H9 (cell line): ENCODE results near the gene SERTAD1. TPM values are rescaled to one million over a fixed set of nuclear protein-coding genes. Genes with fewer than 3 reads are reported as not detected.

Experiments used
- DNase-seq: peaks from one replicate; pipeline ENCODE4 v3.0.0-alpha.2; 2017
- H2AFZ ChIP-seq: one replicate; pipeline ENCODE4 v1.6.1; 2013; ENCODE audit warnings: mild to moderate bottlenecking, low read length, control low read depth, moderate library complexity
- H2AK5ac ChIP-seq: 2 replicates; pipeline ENCODE4 v1.6.1; 2013; ENCODE audit warnings: low read length, control low read depth, mixed read lengths; ENCODE audit not compliant: insufficient read length
- H2BK120ac ChIP-seq: one replicate; pipeline ENCODE4 v1.6.1; 2013; ENCODE audit warnings: low read depth, mild to moderate bottlenecking, low read length, control low read depth, inconsistent platforms; ENCODE audit not compliant: poor library complexity, severe bottlenecking
- H2BK12ac ChIP-seq: 2 replicates; pipeline ENCODE4 v1.6.1; 2013; ENCODE audit warnings: low read length, control low read depth, mixed read lengths, low read depth; ENCODE audit not compliant: insufficient read length
- H2BK15ac ChIP-seq: 2 replicates; pipeline ENCODE4 v1.6.1; 2013; ENCODE audit warnings: low read depth, low read length, control low read depth
- H2BK20ac ChIP-seq: one replicate; pipeline ENCODE4 v1.6.1; 2013; ENCODE audit warnings: low read depth, mild to moderate bottlenecking, low read length, control low read depth, inconsistent platforms; ENCODE audit not compliant: poor library complexity, severe bottlenecking
- H2BK5ac ChIP-seq: 2 replicates; pipeline ENCODE4 v1.6.1; 2013; ENCODE audit warnings: low read length, control low read depth, mixed read lengths; ENCODE audit not compliant: insufficient read length
- H3K14ac ChIP-seq: 2 replicates; pipeline ENCODE4 v1.6.1; 2013; ENCODE audit warnings: low read length, control low read depth; ENCODE audit not compliant: insufficient read depth
- H3K18ac ChIP-seq: 2 replicates; pipeline ENCODE4 v1.6.1; 2013; ENCODE audit warnings: low read depth, mild to moderate bottlenecking, mixed read lengths, low read length, control low read depth; ENCODE audit not compliant: insufficient read length
- H3K23ac ChIP-seq: 2 replicates; pipeline ENCODE4 v1.6.1; 2013; ENCODE audit warnings: low read length, control low read depth, mixed read lengths, low read depth; ENCODE audit not compliant: insufficient read length
- H3K23me2 ChIP-seq: 2 replicates; pipeline ENCODE4 v1.6.1; 2013; ENCODE audit warnings: low read depth, mild to moderate bottlenecking, mixed read lengths, low read length, control low read depth; ENCODE audit not compliant: insufficient read length, poor library complexity, severe bottlenecking
- H3K27ac ChIP-seq: 2 replicates; pipeline ENCODE4 v1.5.1; 2013; ENCODE audit warnings: low read length, control low read depth, mixed read lengths, low read depth; ENCODE audit not compliant: insufficient read length
- H3K27me3 ChIP-seq: 2 replicates; pipeline ENCODE4 v1.6.1; 2013; ENCODE audit warnings: low read length, control low read depth, inconsistent platforms; ENCODE audit not compliant: insufficient read depth
- H3K4ac ChIP-seq: 2 replicates; pipeline ENCODE4 v1.6.1; 2013; ENCODE audit warnings: low read depth, mild to moderate bottlenecking, control low read depth, inconsistent platforms, low read length, moderate library complexity
- H3K4me1 ChIP-seq: 2 replicates; pipeline ENCODE4 v1.6.1; 2013; ENCODE audit warnings: low read length, control low read depth, inconsistent platforms; ENCODE audit not compliant: insufficient read depth
- H3K4me2 ChIP-seq: 2 replicates; pipeline ENCODE4 v1.6.1; 2013; ENCODE audit warnings: low read length, control low read depth, mixed read lengths; ENCODE audit not compliant: insufficient read length, insufficient read depth
- H3K56ac ChIP-seq: 2 replicates; pipeline ENCODE4 v1.6.1; 2013; ENCODE audit warnings: low read depth, mild to moderate bottlenecking, mixed read lengths, low read length, control low read depth; ENCODE audit not compliant: insufficient read length
- H3K79me1 ChIP-seq: 2 replicates; pipeline ENCODE4 v1.6.1; 2013; ENCODE audit warnings: low read depth, mild to moderate bottlenecking, moderate library complexity, low read length, control low read depth, inconsistent platforms; ENCODE audit not compliant: insufficient read depth, poor library complexity, severe bottlenecking
- H3K79me2 ChIP-seq: 2 replicates; pipeline ENCODE4 v1.6.1; 2013; ENCODE audit warnings: low read length, control low read depth, inconsistent platforms; ENCODE audit not compliant: insufficient read depth
- H3K9ac ChIP-seq: 2 replicates; pipeline ENCODE4 v1.6.1; 2013; ENCODE audit warnings: low read length, control low read depth, mixed read lengths; ENCODE audit not compliant: insufficient read length; ENCODE audit errors: extremely low read depth
- H3K9me3 ChIP-seq: one replicate; pipeline ENCODE4 v1.6.1; 2013; ENCODE audit warnings: low read depth, low read length, inconsistent platforms; ENCODE audit not compliant: control insufficient read depth
- H3T11ph ChIP-seq: one replicate; pipeline ENCODE4 v1.6.1; 2013; ENCODE audit warnings: mild to moderate bottlenecking, low read length, control low read depth, inconsistent platforms
- H4K20me1 ChIP-seq: one replicate; pipeline ENCODE4 v1.6.1; 2013; ENCODE audit not compliant: control insufficient read depth, insufficient read length, insufficient read depth
- H4K5ac ChIP-seq: 2 replicates; pipeline ENCODE4 v1.6.1; 2013; ENCODE audit warnings: low read depth, mild to moderate bottlenecking, mixed read lengths, low read length, control low read depth; ENCODE audit not compliant: insufficient read length
- H4K8ac ChIP-seq: replicated peaks from 2 replicates; pipeline ENCODE4 v1.6.1; 2013; ENCODE audit warnings: low read length, control low read depth, mixed read lengths, low read depth; ENCODE audit not compliant: insufficient read length
- H4K91ac ChIP-seq: 2 replicates; pipeline ENCODE4 v1.6.1; 2013; ENCODE audit warnings: low read depth, mild to moderate bottlenecking, moderate library complexity, mixed read lengths, low read length, control low read depth; ENCODE audit not compliant: insufficient read length
- H3K27ac Mint-ChIP-seq, 3 experiments: 2 replicates in 2 of 3; 3 replicates in 1 of 3; pipeline ENCODE4 v1.8.0; 2020 to 2021; ENCODE audit warnings: mixed read lengths in 3 of 3, mild to moderate bottlenecking in 1 of 3, moderate library complexity in 1 of 3
- H3K27me3 Mint-ChIP-seq: 2 replicates; pipeline ENCODE4 v1.8.0; 2021; ENCODE audit warnings: low read depth, mild to moderate bottlenecking, moderate library complexity, mixed read lengths
- H3K36me3 Mint-ChIP-seq, 3 experiments: 2 replicates in 2 of 3; 3 replicates in 1 of 3; pipeline ENCODE4 v1.8.0; 2020 to 2021; ENCODE audit warnings: low read depth in 3 of 3, mixed read lengths in 3 of 3; ENCODE audit not compliant: insufficient read depth in 1 of 3
- H3K4me1 Mint-ChIP-seq, 2 experiments: 2 replicates each; pipeline ENCODE4 v1.8.0; 2020; ENCODE audit warnings: mixed read lengths in 2 of 2
- H3K4me3 Mint-ChIP-seq, 2 experiments: 2 replicates in 1 of 2; 3 replicates in 1 of 2; pipeline ENCODE4 v1.8.0; 2020 to 2021; ENCODE audit warnings: mild to moderate bottlenecking in 2 of 2, mixed read lengths in 2 of 2, moderate library complexity in 1 of 2
- H3K9me3 Mint-ChIP-seq, 2 experiments: 2 replicates in 1 of 2; 3 replicates in 1 of 2; pipeline ENCODE4 v1.8.0; 2020; ENCODE audit warnings: mild to moderate bottlenecking in 2 of 2, mixed read lengths in 2 of 2, moderate library complexity in 1 of 2
- WGBS: extraction: QIAGEN DNeasy Blood & Tissue Kit; methylation state at CpG from one replicate; pipeline ENCODE4 v1.1.7; 2013; ENCODE audit warnings: missing lambda C conversion rate, low lambda C conversion rate, mixed read lengths; ENCODE audit not compliant: insufficient read length; ENCODE audit errors: extremely low coverage; 5-methylcytosine and 5-hydroxymethylcytosine counted together
- total RNA-seq: library from RNA; stranded (reverse); gene quantifications from 2 replicates; pipeline ENCODE4 v1.2.1, GENCODE V29; 2021
- TF ChIP-seq, protein P1 (sequence below): fragments of 200-600 bp; sonication (generic); conservative IDR thresholded peaks from 3 replicates; pipeline ENCODE4 v1.8.0; 2021; ENCODE audit warnings: antibody characterized with exemption, mild to moderate bottlenecking

SERTAD1 gene
- total RNA-seq, 1 experiment from 2014 or later = 7.9 TPM

DNA sequence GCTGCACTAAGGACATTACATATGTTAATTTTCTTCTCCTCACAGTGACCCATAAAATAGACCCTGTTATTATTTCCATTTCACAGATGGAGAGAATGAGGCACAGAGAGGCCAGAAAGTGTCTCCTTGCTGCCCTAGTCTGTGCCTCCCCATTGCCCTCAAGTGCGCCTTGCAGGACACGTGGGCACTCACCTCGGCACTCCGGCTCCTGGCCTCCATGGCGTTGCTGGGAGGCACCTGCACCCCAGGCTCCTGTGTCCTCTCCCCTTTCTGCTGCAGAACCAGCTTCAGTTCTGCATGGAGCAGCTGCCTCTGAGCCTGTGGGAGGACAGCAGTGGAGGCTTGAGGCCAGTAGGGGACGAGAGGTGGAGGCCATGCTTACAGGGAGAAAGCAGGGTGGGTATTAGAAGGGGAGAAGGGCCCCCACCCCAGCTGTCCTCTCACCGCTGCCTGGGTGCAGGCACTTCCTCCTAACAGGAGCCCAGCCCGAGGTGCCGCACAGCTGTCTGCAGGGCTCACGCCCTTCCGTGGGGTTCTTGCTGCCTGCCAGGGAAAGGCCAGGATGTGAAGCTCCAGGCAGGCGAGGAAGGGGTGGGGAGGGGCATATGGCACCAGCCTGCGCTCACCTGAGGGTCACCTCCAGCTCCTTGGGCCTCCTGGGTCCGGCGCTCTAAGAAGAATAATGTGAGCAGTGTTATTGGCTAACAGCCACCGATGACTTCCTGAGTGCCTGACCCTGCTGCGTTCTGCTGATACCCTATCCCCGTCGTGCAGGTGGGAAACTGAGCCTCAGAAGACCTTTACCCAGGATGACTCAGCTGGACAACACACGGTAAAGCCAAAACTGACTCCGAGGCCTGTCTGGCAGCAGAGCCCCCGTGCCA lies 17.8 kb downstream of the SERTAD1 start:
- TF ChIP-seq, protein P1, sequence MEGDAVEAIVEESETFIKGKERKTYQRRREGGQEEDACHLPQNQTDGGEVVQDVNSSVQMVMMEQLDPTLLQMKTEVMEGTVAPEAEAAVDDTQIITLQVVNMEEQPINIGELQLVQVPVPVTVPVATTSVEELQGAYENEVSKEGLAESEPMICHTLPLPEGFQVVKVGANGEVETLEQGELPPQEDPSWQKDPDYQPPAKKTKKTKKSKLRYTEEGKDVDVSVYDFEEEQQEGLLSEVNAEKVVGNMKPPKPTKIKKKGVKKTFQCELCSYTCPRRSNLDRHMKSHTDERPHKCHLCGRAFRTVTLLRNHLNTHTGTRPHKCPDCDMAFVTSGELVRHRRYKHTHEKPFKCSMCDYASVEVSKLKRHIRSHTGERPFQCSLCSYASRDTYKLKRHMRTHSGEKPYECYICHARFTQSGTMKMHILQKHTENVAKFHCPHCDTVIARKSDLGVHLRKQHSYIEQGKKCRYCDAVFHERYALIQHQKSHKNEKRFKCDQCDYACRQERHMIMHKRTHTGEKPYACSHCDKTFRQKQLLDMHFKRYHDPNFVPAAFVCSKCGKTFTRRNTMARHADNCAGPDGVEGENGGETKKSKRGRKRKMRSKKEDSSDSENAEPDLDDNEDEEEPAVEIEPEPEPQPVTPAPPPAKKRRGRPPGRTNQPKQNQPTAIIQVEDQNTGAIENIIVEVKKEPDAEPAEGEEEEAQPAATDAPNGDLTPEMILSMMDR = no peak
- no peak overlapping the region for H3K27ac ChIP-seq
- peaks cover 6% of the 10 kb centered on the region for H3K23me2 ChIP-seq
- no peak overlapping the region for H3K4ac ChIP-seq
- H2AFZ ChIP-seq = no peak overlapping the region
- H3K79me2 ChIP-seq = no peaks in the 10 kb centered on the region
- H3K9me3 ChIP-seq = no peaks in the 10 kb centered on the region
- H2BK15ac ChIP-seq = no peak overlapping the region
- H3K23ac ChIP-seq = no peak overlapping the region
- Mint-ChIP-seq H3K9me3 (no peaks in the 10 kb centered on the region; a peak in 1 of 5 replicates), H3K36me3 (no peaks in the 10 kb centered on the region), H3K4me3 (peak overlapping the region in 1 of 2 experiments; percentile 48; a peak in 2 of 5 replicates), H3K4me1 (peaks cover 21 to 40% of the 10 kb centered on the region in 2 experiments), H3K27ac (no peak overlapping the region; a peak in 1 of 7 replicates), H3K27me3 (peaks cover 2% of the 10 kb centered on the region; the same call in 1 of the 2 replicates)
- no peak overlapping the region for H3K14ac ChIP-seq
- peaks cover 3% of the 10 kb centered on the region; the same call in 1 of the 2 replicates for H3K4me1 ChIP-seq
- no peak overlapping the region for H2BK12ac ChIP-seq
- H2BK5ac ChIP-seq = no peak overlapping the region
- H4K8ac ChIP-seq = no peak overlapping the region
- H3K9ac ChIP-seq = no peak overlapping the region
- DNase-seq = peak; percentile 30
- H3K79me1 ChIP-seq = no peaks in the 10 kb centered on the region
- H3K27me3 ChIP-seq = no peaks in the 10 kb centered on the region
- H2BK20ac ChIP-seq = no peak overlapping the region
- WGBS = no CpG with 5 or more reads among the region's 22 CpGs
- H4K91ac ChIP-seq = no peak overlapping the region
- no peak overlapping the region for H4K5ac ChIP-seq
- H3K4me2 ChIP-seq = no peak overlapping the region
- no peak overlapping the region for H3K18ac ChIP-seq
- no peak overlapping the region for H3T11ph ChIP-seq
- H3K56ac ChIP-seq = no peak overlapping the region
- H2AK5ac ChIP-seq = no peak overlapping the region
- no peak overlapping the region for H2BK120ac ChIP-seq
- H4K20me1 ChIP-seq = no peaks in the 10 kb centered on the region
